HepG2 (cell line): ENCODE data around the gene LRRC63. TPM values are rescaled to one million over a fixed set of nuclear protein-coding genes. Genes with fewer than 3 reads are reported as not detected.

ENCODE experiments used
- ATAC-seq: fragments of 200-7000 bp; cut with Tn5 transposase; 3 replicates; pipeline ENCODE4 v1.9.1; 2020; ENCODE audit warnings: mild to moderate bottlenecking, moderate library complexity
- BruUV-seq: library from RNA; stranded (reverse); fragments of 400-500 nt; replicated peaks from 2 replicates; lab custom pipeline; 2021; lab: Mats Ljungman, UMichigan
- CTCF ChIA-PET: fragments of 300-600 bp; formaldehyde crosslinking; extraction: SDS; loops from one replicate; lab custom pipeline; 2021; ENCODE audit warnings: low total read pairs, inconsistent platforms, low intra/inter-chr PET ratio; lab: Yijun Ruan, JAX
- POLR2A ChIA-PET: fragments of 350-600 bp; sonication (Branson Sonifier 250); formaldehyde crosslinking; loops from one replicate; lab custom pipeline; 2020; ENCODE audit warnings: antibody characterized with exemption, inconsistent platforms; lab: Yijun Ruan, JAX
- DNase-seq: peaks from one replicate; pipeline ENCODE4 v3.0.0-alpha.2; 2015; ENCODE audit warnings: low spot score
- FAIRE-seq: peaks from 3 replicates; lab custom pipeline; 2011; peaks lifted over from hg19 to GRCh38; lab: Jason Lieb, UNC
- H2AFZ ChIP-seq: one replicate; pipeline ENCODE4 v1.6.1; 2011; ENCODE audit warnings: low read length, inconsistent platforms
- H3K27ac ChIP-seq: fragments of 300-600 bp; 3 replicates; pipeline ENCODE4 v1.8.0; 2011; ENCODE audit warnings: mixed run types, mild to moderate bottlenecking, mixed read lengths, low read length, inconsistent platforms; ENCODE audit not compliant: insufficient read depth; ENCODE audit errors: extremely low read length
- H3K27me3 ChIP-seq, 2 experiments: fragments of 200-600 bp in 1 of 2; 2 replicates in 1 of 2; 3 replicates in 1 of 2; pipeline versions ENCODE4 v1.6.0 to v1.8.0; 2011; ENCODE audit warnings: low read length in 2 of 2, mild to moderate bottlenecking in 2 of 2, moderate library complexity in 2 of 2, inconsistent platforms in 1 of 2; ENCODE audit not compliant: insufficient read depth in 2 of 2, control insufficient read depth in 1 of 2
- H3K36me3 ChIP-seq, 2 experiments: fragments of 200-600 bp in 1 of 2; replicated peaks in 1 of 2; 2 replicates in 1 of 2; 3 replicates in 1 of 2; pipeline versions ENCODE4 v1.5.1 to v1.8.0; 2011; ENCODE audit warnings: low read length in 2 of 2, inconsistent platforms in 1 of 2; ENCODE audit not compliant: insufficient read depth in 2 of 2, control insufficient read depth in 1 of 2
- H3K4me1 ChIP-seq: 2 replicates; pipeline ENCODE4 v1.5.1; 2012; ENCODE audit warnings: low read length, inconsistent platforms; ENCODE audit not compliant: insufficient read depth
- H3K4me2 ChIP-seq: 2 replicates; pipeline ENCODE4 v1.6.0; 2011; ENCODE audit warnings: low read depth, low read length, inconsistent platforms
- H3K4me3 ChIP-seq, 3 experiments: fragments of 200-600 bp in 1 of 3; sonication (generic), shearing (Covaris generic) in 1 of 3; replicated peaks in 1 of 3; 2 replicates each; pipeline ENCODE4 v1.5.1; 2011 to 2016; ENCODE audit warnings: low read length in 3 of 3, inconsistent platforms in 2 of 3, low read depth in 2 of 3, mild to moderate bottlenecking in 2 of 3, control low read depth in 1 of 3, mixed read lengths in 1 of 3; ENCODE audit not compliant: insufficient read depth in 1 of 3
- H3K79me2 ChIP-seq: one replicate; pipeline ENCODE4 v1.6.1; 2011; ENCODE audit warnings: low read length, inconsistent platforms; ENCODE audit not compliant: insufficient read depth
- H3K9ac ChIP-seq: 2 replicates; pipeline ENCODE4 v1.6.0; 2011; ENCODE audit warnings: mild to moderate bottlenecking, low read depth, low read length, inconsistent platforms; ENCODE audit not compliant: insufficient read depth
- H3K9me3 ChIP-seq: 2 replicates; pipeline ENCODE4 v1.5.1; 2012; ENCODE audit warnings: mild to moderate bottlenecking, low read length
- H4K20me1 ChIP-seq: 2 replicates; pipeline ENCODE4 v1.6.0; 2011; ENCODE audit warnings: inconsistent platforms, mild to moderate bottlenecking, low read length, moderate library complexity; ENCODE audit not compliant: insufficient read depth
- CHD2 ChIP-seq: IDR thresholded peaks from 2 replicates; pipeline ENCODE4 v1.6.1; 2011; ENCODE audit warnings: low read depth, low read length, improper control_type of control experiment
- MTF1 ChIP-seq: sonication (generic); formaldehyde crosslinking; IDR thresholded peaks from 2 replicates; pipeline ENCODE4 v1.5.0; 2020; ENCODE audit warnings: missing genetic modification reagents
- SCMH1 ChIP-seq: sonication (generic); formaldehyde crosslinking; IDR thresholded peaks from 2 replicates; pipeline ENCODE4 v1.9.0; 2021; ENCODE audit warnings: missing genetic modification reagents, mild to moderate bottlenecking, borderline replicate concordance
- ZNF260 ChIP-seq: sonication (generic); formaldehyde crosslinking; IDR thresholded peaks from 2 replicates; pipeline ENCODE4 v1.4.0; 2020; ENCODE audit warnings: missing genetic modification reagents, low read depth, mild to moderate bottlenecking, borderline replicate concordance
- ZNF296 ChIP-seq: sonication (generic); formaldehyde crosslinking; conservative IDR thresholded peaks from 2 replicates; pipeline ENCODE4 v1.5.0; 2020; ENCODE audit warnings: mild to moderate bottlenecking, missing genetic modification reagents
- ZNF792 ChIP-seq: IDR thresholded peaks from 2 replicates; pipeline ENCODE4 v1.6.1; 2016
- WGBS: methylation state at CpG from one replicate; pipeline ENCODE4 v1.1.6; 2017; ENCODE audit warnings: low lambda C conversion rate; 5-methylcytosine and 5-hydroxymethylcytosine counted together
- in situ Hi-C: cut with HindIII; loops from 2 replicates; pipeline ENCODE4 v1.10.0; 2017; ENCODE audit warnings: low pct_unique_long_range_greater_than_20kb; ENCODE audit not compliant: extremely low pct_ligation_motif_present
- intact Hi-C: fragments of 100-400 bp; cut with micrococcal nuclease; formaldehyde crosslinking; loops from one replicate; pipeline ENCODE4 v1.10.0; 2022; ENCODE audit not compliant: unreplicated experiment
- polyA plus RNA-seq, 8 experiments: library from polyadenylated mRNA; depleted of rRNA in 3 of 8; stranded (reverse) in 7 of 8; unstranded in 1 of 8; fragments of >200 nt; fragmentation: Illumina TruSeq in 4 of 8; extraction: Trizol in 4 of 8; gene quantifications; 2 replicates each; pipeline versions ENCODE4 v1.2.1 to v1.2.3, GENCODE V29; 2011 to 2016; ENCODE audit warnings: low read depth in 4 of 8, missing spikeins in 1 of 8, mixed read lengths in 1 of 8; ENCODE audit not compliant: insufficient read depth in 1 of 8
- total RNA-seq, 5 experiments: library from RNA; depleted of rRNA; stranded (reverse); fragments of >200 nt; fragmentation: Illumina TruSeq; extraction: Trizol; gene quantifications; 2 replicates each; pipeline ENCODE4 v1.2.3, GENCODE V29; 2016; ENCODE audit warnings: low read depth in 1 of 5
- TF ChIP-seq, protein P1 (sequence below): sonication (generic); formaldehyde crosslinking; IDR thresholded peaks from 2 replicates; pipeline ENCODE4 v1.5.1; 2020; ENCODE audit warnings: missing genetic modification reagents, mild to moderate bottlenecking, borderline replicate concordance
- TF ChIP-seq, protein P2 (sequence below): IDR thresholded peaks from 2 replicates; pipeline ENCODE4 v1.4.0; 2020; ENCODE audit warnings: mild to moderate bottlenecking, missing genetic modification reagents

The LRRC63 gene
- total and polyA plus RNA-seq, 2 of the 13 experiments (the other 11 are each of a cell fraction or from before 2014, with no cell fraction given), result not detected

DNA sequence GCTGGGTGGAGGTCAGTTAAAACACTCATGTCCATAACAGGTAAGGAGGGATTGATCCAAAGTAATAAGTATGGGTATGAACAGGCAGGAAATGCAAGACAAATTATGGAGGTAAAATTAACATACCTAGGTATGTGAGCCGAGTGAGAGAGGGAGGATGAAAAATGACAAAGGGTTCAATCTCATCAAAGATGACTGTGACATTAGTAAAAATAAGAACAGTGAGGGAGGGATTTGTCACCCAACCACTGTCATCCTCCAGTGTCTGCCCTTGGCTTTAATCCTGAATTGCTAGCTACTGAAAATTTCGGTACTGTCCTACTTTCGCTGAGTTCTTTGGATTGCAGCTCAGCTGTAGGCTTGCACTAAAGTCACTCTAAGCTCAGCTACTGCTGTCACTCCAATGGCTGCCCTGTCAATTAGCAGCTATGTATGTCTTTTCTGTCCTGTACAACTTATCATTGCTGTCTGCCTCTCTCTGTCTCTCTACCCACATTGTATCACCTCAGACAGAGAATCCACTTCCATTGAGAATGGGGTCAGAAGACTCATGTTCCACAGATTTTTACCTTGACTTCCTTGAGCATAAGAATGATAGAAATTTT is 62.5 kb downstream of the LRRC63 start:
- no peak overlapping the region for H3K4me2 ChIP-seq
- no peak overlapping the region for H3K4me3 ChIP-seq
- no peak overlapping the region for H3K27ac ChIP-seq
- DNase-seq (no peak), ATAC-seq (no peak), FAIRE-seq (no peak)
- no peaks in the 10 kb centered on the region for H3K36me3 ChIP-seq
- CTCF ChIA-PET, result no interaction called here
- no peaks in the 10 kb centered on the region for H3K79me2 ChIP-seq
- H3K9ac ChIP-seq, result no peak overlapping the region
- H3K4me1 ChIP-seq, result no peaks in the 10 kb centered on the region
- no peaks in the 10 kb centered on the region for H3K9me3 ChIP-seq
- POLR2A ChIA-PET, result no interaction called here
- no peaks in the 10 kb centered on the region; a peak in 1 of 5 replicates for H3K27me3 ChIP-seq
- 6% methylated on average over 3 of the region's 3 CpGs for WGBS
- H4K20me1 ChIP-seq, result no peaks in the 10 kb centered on the region
- BruUV-seq, result no TSS peak
- intact Hi-C loops, result no loop called here
- no peak overlapping the region for H2AFZ ChIP-seq
- in situ Hi-C loops, result no loop called here
- TF ChIP-seq ZNF260 (CRISPR knock-in tag), result no peak
- TF ChIP-seq, protein P1, sequence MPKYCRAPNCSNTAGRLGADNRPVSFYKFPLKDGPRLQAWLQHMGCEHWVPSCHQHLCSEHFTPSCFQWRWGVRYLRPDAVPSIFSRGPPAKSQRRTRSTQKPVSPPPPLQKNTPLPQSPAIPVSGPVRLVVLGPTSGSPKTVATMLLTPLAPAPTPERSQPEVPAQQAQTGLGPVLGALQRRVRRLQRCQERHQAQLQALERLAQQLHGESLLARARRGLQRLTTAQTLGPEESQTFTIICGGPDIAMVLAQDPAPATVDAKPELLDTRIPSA (CRISPR knock-in tag), result no peak
- TF ChIP-seq MTF1 (CRISPR knock-in tag), result no peak
- TF ChIP-seq ZNF296, result no peak

DNA sequence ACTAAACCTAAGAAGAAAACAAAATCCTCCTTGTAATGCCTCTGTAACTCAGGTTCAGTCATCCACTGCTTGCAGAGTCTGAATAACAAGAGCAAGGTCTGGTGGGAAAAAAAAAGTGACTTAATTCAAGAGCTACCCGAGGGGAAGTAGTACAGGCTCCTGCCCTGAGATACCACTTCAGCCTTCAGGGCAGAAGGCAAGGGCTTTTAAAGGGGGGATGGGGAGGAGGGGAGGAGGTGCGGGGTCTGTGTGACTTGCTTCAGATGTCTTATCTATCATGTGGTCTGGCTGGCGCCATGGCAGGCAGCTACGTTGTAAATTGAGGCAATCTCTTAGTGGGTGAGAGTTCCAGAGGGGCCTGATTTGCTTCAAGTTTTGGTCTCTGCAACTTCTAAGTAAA is 66.7 kb downstream of the LRRC63 start:
- H3K27ac ChIP-seq, result no peak overlapping the region
- no peak for TF ChIP-seq SCMH1 (CRISPR knock-in tag)
- TF ChIP-seq, protein P2, sequence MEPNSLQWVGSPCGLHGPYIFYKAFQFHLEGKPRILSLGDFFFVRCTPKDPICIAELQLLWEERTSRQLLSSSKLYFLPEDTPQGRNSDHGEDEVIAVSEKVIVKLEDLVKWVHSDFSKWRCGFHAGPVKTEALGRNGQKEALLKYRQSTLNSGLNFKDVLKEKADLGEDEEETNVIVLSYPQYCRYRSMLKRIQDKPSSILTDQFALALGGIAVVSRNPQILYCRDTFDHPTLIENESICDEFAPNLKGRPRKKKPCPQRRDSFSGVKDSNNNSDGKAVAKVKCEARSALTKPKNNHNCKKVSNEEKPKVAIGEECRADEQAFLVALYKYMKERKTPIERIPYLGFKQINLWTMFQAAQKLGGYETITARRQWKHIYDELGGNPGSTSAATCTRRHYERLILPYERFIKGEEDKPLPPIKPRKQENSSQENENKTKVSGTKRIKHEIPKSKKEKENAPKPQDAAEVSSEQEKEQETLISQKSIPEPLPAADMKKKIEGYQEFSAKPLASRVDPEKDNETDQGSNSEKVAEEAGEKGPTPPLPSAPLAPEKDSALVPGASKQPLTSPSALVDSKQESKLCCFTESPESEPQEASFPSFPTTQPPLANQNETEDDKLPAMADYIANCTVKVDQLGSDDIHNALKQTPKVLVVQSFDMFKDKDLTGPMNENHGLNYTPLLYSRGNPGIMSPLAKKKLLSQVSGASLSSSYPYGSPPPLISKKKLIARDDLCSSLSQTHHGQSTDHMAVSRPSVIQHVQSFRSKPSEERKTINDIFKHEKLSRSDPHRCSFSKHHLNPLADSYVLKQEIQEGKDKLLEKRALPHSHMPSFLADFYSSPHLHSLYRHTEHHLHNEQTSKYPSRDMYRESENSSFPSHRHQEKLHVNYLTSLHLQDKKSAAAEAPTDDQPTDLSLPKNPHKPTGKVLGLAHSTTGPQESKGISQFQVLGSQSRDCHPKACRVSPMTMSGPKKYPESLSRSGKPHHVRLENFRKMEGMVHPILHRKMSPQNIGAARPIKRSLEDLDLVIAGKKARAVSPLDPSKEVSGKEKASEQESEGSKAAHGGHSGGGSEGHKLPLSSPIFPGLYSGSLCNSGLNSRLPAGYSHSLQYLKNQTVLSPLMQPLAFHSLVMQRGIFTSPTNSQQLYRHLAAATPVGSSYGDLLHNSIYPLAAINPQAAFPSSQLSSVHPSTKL (CRISPR knock-in tag), result no peak
- TF ChIP-seq CHD2, result no peak
- no peak for TF ChIP-seq ZNF792 (CRISPR knock-in tag)
- H3K36me3 ChIP-seq, result no peaks in the 10 kb centered on the region
- no peaks in the 10 kb centered on the region for H3K4me1 ChIP-seq
- 5% methylated on average over 4 of the region's 4 CpGs for WGBS
- ChIA-PET POLR2A (no interaction called here), CTCF (no interaction called here)
- no peak overlapping the region for H3K4me2 ChIP-seq
- no TSS peak for BruUV-seq
- no peak for ATAC-seq
- in situ Hi-C loops (no loop called here), intact Hi-C loops (no loop called here)
- H3K27me3 ChIP-seq, result no peaks in the 10 kb centered on the region
- H3K79me2 ChIP-seq, result no peaks in the 10 kb centered on the region
- H3K4me3 ChIP-seq, result no peak overlapping the region
- no peaks in the 10 kb centered on the region for H3K9me3 ChIP-seq
- H2AFZ ChIP-seq, result no peak overlapping the region
- H3K9ac ChIP-seq, result no peak overlapping the region
- H4K20me1 ChIP-seq, result no peaks in the 10 kb centered on the region
- FAIRE-seq, result no peak
- DNase-seq, result no peak
